ENCODE results near the gene B3GNT3. TPM values are rescaled to one million over a fixed set of nuclear protein-coding genes. Genes with fewer than 3 reads are reported as not detected.

Gene B3GNT3
- total and polyA plus RNA-seq, 9 of the 15 experiments (the other 6 are each of a cell fraction or from before 2014, with no cell fraction given) = 0.06 to 0.11 (median 0.07) TPM; not detected in 6

GRCh38 chr19:17747205-17748098 is 47.5 kb upstream of the B3GNT3 start (continued):
- TF ChIP-seq U2AF2 (optimal IDR thresholded peaks at IDR 0.05; ENCODE audit: low read depth, low read length) = no peak
- TF ChIP-seq ZFP36 (IDR thresholded peaks at IDR 0.05; ENCODE audit: low read depth, low read length, partially characterized antibody) = peak; percentile 96
- no peak for TF ChIP-seq SIX5 (IDR thresholded peaks at IDR 0.05; ENCODE audit: borderline replicate concordance in 1 of 2, insufficient read depth in 1 of 2, low read depth in 1 of 2, low read length in 2 of 2)
- TF ChIP-seq SMAD4 (CRISPR knock-in tag; conservative IDR thresholded peaks at IDR 0.05) = peak; percentile 43; the same call in 1 of the 2 replicates
- peak; percentile 69 for TF ChIP-seq PHF20 (IDR thresholded peaks at IDR 0.05; ENCODE audit: partially characterized antibody)
- peak; percentile 100 for TF ChIP-seq HDGF (IDR thresholded peaks at IDR 0.05)
- TF ChIP-seq HMG20A (CRISPR knock-in tag; conservative IDR thresholded peaks at IDR 0.05) = no peak
- TF ChIP-seq CREM (IDR thresholded peaks at IDR 0.05; ENCODE audit: low read depth) = peak; percentile 26; the same call in 1 of the 2 replicates
- TF ChIP-seq MECOM (CRISPR knock-in tag; IDR thresholded peaks at IDR 0.05) = peak; percentile 16; the same call in 1 of the 2 replicates
- no peak for TF ChIP-seq TCF7 (IDR thresholded peaks at IDR 0.05; ENCODE audit: borderline replicate concordance)
- TF ChIP-seq ZEB2 (IDR thresholded peaks at IDR 0.05) = no peak
- TF ChIP-seq EGR1 (conservative IDR thresholded peaks at IDR 0.05) = peak; percentile 58
- peak; percentile 100 for TF ChIP-seq ZFP91 (CRISPR knock-in tag; IDR thresholded peaks at IDR 0.05)
- TF ChIP-seq ZBTB9 (CRISPR knock-in tag; IDR thresholded peaks at IDR 0.05) = no peak
- TF ChIP-seq SMC3 (conservative IDR thresholded peaks at IDR 0.05; ENCODE audit: insufficient read depth, low read depth, low read length) = no peak
- TF ChIP-seq POU5F1 (IDR thresholded peaks at IDR 0.05; ENCODE audit: borderline replicate concordance, low read depth, low read length, partially characterized antibody) = no peak
- TF ChIP-seq ARID3B (CRISPR knock-in tag; IDR thresholded peaks at IDR 0.05; ENCODE audit: borderline replicate concordance) = no peak
- no peak for TF ChIP-seq USF1 (CRISPR knock-in tag; IDR thresholded peaks at IDR 0.05)
- no peak for TF ChIP-seq HCFC1 (IDR thresholded peaks at IDR 0.05; ENCODE audit: low read depth, low read length)
- TF ChIP-seq ZBTB5 (IDR thresholded peaks at IDR 0.05) = no peak

Data from K562 (cell line).